ENCODE data around the gene RWDD3. TPM values are rescaled to one million over a fixed set of nuclear protein-coding genes. Genes with fewer than 3 reads are reported as not detected.

Gene RWDD3
- polyA plus RNA-seq, 1 donor (not counting 4 experiments of a cell fraction or from before 2014, with no cell fraction given) = 15.0 TPM

DNA sequence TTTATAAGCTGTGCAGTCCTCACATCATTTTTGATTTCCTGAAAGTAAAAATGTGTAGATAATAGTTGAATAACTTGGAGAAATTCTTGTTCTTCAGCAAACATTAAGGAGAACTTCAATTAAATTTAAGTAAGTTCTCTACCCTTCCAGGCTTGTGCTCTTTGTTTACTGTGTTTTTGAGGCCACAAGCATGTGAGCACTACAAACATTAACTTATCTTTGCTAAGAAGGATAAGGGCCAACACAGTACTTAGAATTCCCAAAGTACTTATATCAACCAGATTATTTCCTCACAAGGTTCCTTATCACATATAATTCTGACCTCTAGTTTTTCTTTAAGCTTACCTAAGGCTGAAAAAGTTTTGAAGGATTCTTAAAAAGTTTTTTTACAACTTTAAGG lies 24.7 kb upstream of the RWDD3 start:
- no peaks in the 10 kb centered on the region for H3K9me3 ChIP-seq (ENCODE audit: control insufficient read depth, low read depth, low read length)
- H3K9me1 ChIP-seq (ENCODE audit: control insufficient read depth, extremely low read depth, insufficient read depth, low read length) = no peaks in the 10 kb centered on the region
- H3K27me3 ChIP-seq (ENCODE audit: control insufficient read depth, extremely low read depth, insufficient read depth, low read length) = no peaks in the 10 kb centered on the region
- H3K4me3 ChIP-seq (ENCODE audit: control insufficient read depth in 2 of 3, extremely low read depth in 1 of 3, insufficient read depth in 2 of 3, low read depth in 1 of 3, low read length in 3 of 3) = no peak overlapping the region
- no peaks in the 10 kb centered on the region for H3K4me1 ChIP-seq (ENCODE audit: control insufficient read depth, extremely low read depth, insufficient read depth, low read length)
- TF ChIP-seq EZH2 (IDR thresholded peaks at IDR 0.05; ENCODE audit: low read length) = no peak
- no peaks in the 10 kb centered on the region for H4K20me1 ChIP-seq (ENCODE audit: control insufficient read depth, extremely low read depth, insufficient read depth, low read length)
- H3K36me3 ChIP-seq (ENCODE audit: control insufficient read depth in 2 of 2, extremely low read depth in 1 of 2, insufficient read depth in 2 of 2, low read length in 2 of 2) = no peaks in the 10 kb centered on the region
- FAIRE-seq (no peak), DNase-seq (ENCODE audit: low read depth, low spot score) (no peak)
- no peaks in the 10 kb centered on the region for H3K79me2 ChIP-seq (ENCODE audit: control insufficient read depth, insufficient read depth, low read length)
- no peak overlapping the region for H3K9ac ChIP-seq (ENCODE audit: control insufficient read depth, extremely low read depth, insufficient read depth, low read length)
- no peak overlapping the region for H3K4me2 ChIP-seq (ENCODE audit: control insufficient read depth, extremely low read depth, insufficient read depth, low read depth, low read length)
- no peak overlapping the region for H3K27ac ChIP-seq (ENCODE audit: control insufficient read depth, insufficient read depth, low read length)
- no peak overlapping the region for H2AFZ ChIP-seq (ENCODE audit: control insufficient read depth, low read length)
- dilution Hi-C loops (cut with MboI; ENCODE audit: extremely low pct_ligation_motif_present, low sequenced_read_pairs) = no loop called here

DNA sequence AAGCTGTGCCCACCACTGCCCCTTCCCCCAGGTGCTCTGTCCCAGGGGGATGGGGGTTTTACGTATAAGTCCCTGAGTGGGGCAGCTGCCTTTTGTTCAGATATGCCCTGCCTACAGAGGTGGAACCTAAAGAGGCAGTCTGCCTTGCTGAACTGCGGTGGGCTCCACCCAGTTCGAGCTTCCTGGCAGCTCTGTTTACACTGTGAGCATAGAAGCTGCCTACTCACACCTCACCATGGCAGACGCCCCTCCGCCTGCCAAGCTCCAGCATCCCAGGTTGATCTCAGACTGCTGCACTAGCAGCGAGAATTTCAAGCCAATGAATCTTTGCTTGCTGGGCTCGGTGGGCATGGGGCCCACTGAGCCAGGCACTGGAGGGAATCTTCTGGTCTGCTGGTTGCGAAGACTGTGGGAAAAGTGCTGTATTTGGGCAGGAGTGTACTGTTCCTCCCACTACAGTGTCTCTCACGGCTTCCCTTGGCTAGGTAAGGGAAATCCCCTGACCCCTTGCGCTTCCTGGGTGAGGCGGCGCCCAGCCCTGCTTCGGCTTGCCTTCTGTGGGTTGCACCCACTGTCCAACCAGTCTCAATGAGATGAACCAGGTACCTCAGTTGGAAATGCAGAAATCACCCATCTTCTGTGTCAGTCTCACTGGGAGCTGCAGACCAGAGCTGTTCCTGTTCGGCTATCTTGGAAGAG lies 17.6 kb upstream of the RWDD3 start:
- Histone ChIP-seq H3K9me3 (ENCODE audit: control insufficient read depth, low read depth, low read length) (no peaks in the 10 kb centered on the region), H3K4me1 (ENCODE audit: control insufficient read depth, extremely low read depth, insufficient read depth, low read length) (no peaks in the 10 kb centered on the region), H3K9me1 (ENCODE audit: control insufficient read depth, extremely low read depth, insufficient read depth, low read length) (no peaks in the 10 kb centered on the region), H3K79me2 (ENCODE audit: control insufficient read depth, insufficient read depth, low read length) (no peaks in the 10 kb centered on the region), H4K20me1 (ENCODE audit: control insufficient read depth, extremely low read depth, insufficient read depth, low read length) (no peaks in the 10 kb centered on the region), H3K27me3 (ENCODE audit: control insufficient read depth, extremely low read depth, insufficient read depth, low read length) (no peaks in the 10 kb centered on the region), H3K36me3 (ENCODE audit: control insufficient read depth in 2 of 2, extremely low read depth in 1 of 2, insufficient read depth in 2 of 2, low read length in 2 of 2) (no peaks in the 10 kb centered on the region), H3K4me2 (ENCODE audit: control insufficient read depth, extremely low read depth, insufficient read depth, low read depth, low read length) (no peak overlapping the region), H3K27ac (ENCODE audit: control insufficient read depth, insufficient read depth, low read length) (no peak overlapping the region), H3K9ac (ENCODE audit: control insufficient read depth, extremely low read depth, insufficient read depth, low read length) (no peak overlapping the region), H3K4me3 (ENCODE audit: control insufficient read depth in 2 of 3, extremely low read depth in 1 of 3, insufficient read depth in 2 of 3, low read depth in 1 of 3, low read length in 3 of 3) (no peak overlapping the region), H2AFZ (ENCODE audit: control insufficient read depth, low read length) (no peak overlapping the region)
- DNase-seq (ENCODE audit: low read depth, low spot score) = no peak
- FAIRE-seq = no peak
- dilution Hi-C loops (cut with MboI; ENCODE audit: extremely low pct_ligation_motif_present, low sequenced_read_pairs) = no loop called here
- TF ChIP-seq EZH2 (IDR thresholded peaks at IDR 0.05; ENCODE audit: low read length) = no peak
- TF ChIP-seq CTCF (optimal IDR thresholded peaks at IDR 0.05 in 1 of 3, IDR thresholded peaks at IDR 0.05 in 1 of 3, conservative IDR thresholded peaks at IDR 0.05 in 1 of 3; ENCODE audit: extremely low read depth in 1 of 3, insufficient read depth in 2 of 3, low read length in 3 of 3) = no peak

- TF ChIP-seq CTCF (optimal IDR thresholded peaks at IDR 0.05 in 1 of 3, IDR thresholded peaks at IDR 0.05 in 1 of 3, conservative IDR thresholded peaks at IDR 0.05 in 1 of 3; ENCODE audit: extremely low read depth in 1 of 3, insufficient read depth in 2 of 3, low read length in 3 of 3) = no peak
- TF ChIP-seq EZH2 (IDR thresholded peaks at IDR 0.05; ENCODE audit: low read length) = no peak
- Histone ChIP-seq H4K20me1 (ENCODE audit: control insufficient read depth, extremely low read depth, insufficient read depth, low read length) (no peaks in the 10 kb centered on the region), H3K9me3 (ENCODE audit: control insufficient read depth, low read depth, low read length) (no peaks in the 10 kb centered on the region), H3K79me2 (ENCODE audit: control insufficient read depth, insufficient read depth, low read length) (no peaks in the 10 kb centered on the region), H3K4me3 (ENCODE audit: control insufficient read depth in 2 of 3, extremely low read depth in 1 of 3, insufficient read depth in 2 of 3, low read depth in 1 of 3, low read length in 3 of 3) (no peak overlapping the region), H3K4me2 (ENCODE audit: control insufficient read depth, extremely low read depth, insufficient read depth, low read depth, low read length) (no peak overlapping the region), H3K9me1 (ENCODE audit: control insufficient read depth, extremely low read depth, insufficient read depth, low read length) (no peaks in the 10 kb centered on the region), H3K27me3 (ENCODE audit: control insufficient read depth, extremely low read depth, insufficient read depth, low read length) (no peaks in the 10 kb centered on the region), H3K36me3 (ENCODE audit: control insufficient read depth in 2 of 2, extremely low read depth in 1 of 2, insufficient read depth in 2 of 2, low read length in 2 of 2) (no peaks in the 10 kb centered on the region), H3K9ac (ENCODE audit: control insufficient read depth, extremely low read depth, insufficient read depth, low read length) (no peak overlapping the region), H3K27ac (ENCODE audit: control insufficient read depth, insufficient read depth, low read length) (no peak overlapping the region), H2AFZ (ENCODE audit: control insufficient read depth, low read length) (no peak overlapping the region), H3K4me1 (ENCODE audit: control insufficient read depth, extremely low read depth, insufficient read depth, low read length) (no peaks in the 10 kb centered on the region)
- dilution Hi-C loops (cut with MboI; ENCODE audit: extremely low pct_ligation_motif_present, low sequenced_read_pairs) = no loop called here
- DNase-seq (ENCODE audit: low read depth, low spot score) (no peak), FAIRE-seq (no peak)
These were observed 16.6 kb upstream of the RWDD3 start for GRCh38 chr1:95217371-95217770.

Measured in keratinocyte (primary cell).